OCI-LY1 (cell line): ENCODE data around the gene FARP1.

Experiments
- CTCF ChIP-seq: fragments of 200-600 bp; sonication (generic), shearing (Covaris generic); IDR thresholded peaks from 2 replicates; pipeline ENCODE4 v1.5.1; 2017; ENCODE audit warnings: mild to moderate bottlenecking, antibody characterized with exemption, low read length, moderate library complexity, mixed read lengths
- EZH2 ChIP-seq: fragments of 200-600 bp; sonication (generic), shearing (Covaris generic); IDR thresholded peaks from 2 replicates; pipeline ENCODE4 v1.8.0; 2017; ENCODE audit warnings: borderline replicate concordance, mixed run types, mild to moderate bottlenecking, antibody characterized with exemption, low read length, moderate library complexity, mixed read lengths

- TF ChIP-seq CTCF, result no peak
- no peak for TF ChIP-seq EZH2
These were observed 349.6 kb downstream of the FARP1 start for GRCh38 chr13:98492335-98493041.
